HEK293 (cell line): ENCODE results near the gene CENPQ.

Experiments
- CTCF ChIP-seq: fragments of 450-650 bp; formaldehyde crosslinking; IDR thresholded peaks from 2 replicates; pipeline ENCODE4 v1.5.1; 2016; ENCODE audit warnings: missing biosample characterization, missing genetic modification characterization
- GLI2 ChIP-seq: fragments of 450-650 bp; formaldehyde crosslinking; IDR thresholded peaks from 2 replicates; pipeline ENCODE4; 2017; ENCODE audit warnings: missing biosample characterization, missing genetic modification characterization, low read depth, borderline replicate concordance
- KLF10 ChIP-seq: fragments of 450-650 bp; IDR thresholded peaks from 2 replicates; pipeline ENCODE4 v1.5.1; 2018; ENCODE audit warnings: missing biosample characterization, mild to moderate bottlenecking, missing genetic modification characterization
- MEIS1 ChIP-seq: sonication (generic); formaldehyde crosslinking; IDR thresholded peaks from 2 replicates; pipeline ENCODE4 v1.8.1; 2022; ENCODE audit warnings: missing genetic modification reagents, mild to moderate bottlenecking, borderline replicate concordance
- PRDM10 ChIP-seq: fragments of 450-650 bp; formaldehyde crosslinking; IDR thresholded peaks from 2 replicates; pipeline ENCODE4 v1.5.1; 2016; ENCODE audit warnings: missing biosample characterization, missing genetic modification characterization
- REPIN1 ChIP-seq: fragments of 450-650 bp; formaldehyde crosslinking; IDR thresholded peaks from 2 replicates; pipeline ENCODE4 v1.5.1; 2017; ENCODE audit warnings: missing biosample characterization, missing genetic modification characterization, low read depth
- ZBTB20 ChIP-seq: fragments of 450-650 bp; formaldehyde crosslinking; IDR thresholded peaks from 2 replicates; pipeline ENCODE4 v1.5.1; 2016; ENCODE audit warnings: missing biosample characterization, missing genetic modification characterization
- ZNF146 ChIP-seq: fragments of 450-650 bp; formaldehyde crosslinking; IDR thresholded peaks from 2 replicates; pipeline ENCODE4 v1.5.1; 2016; ENCODE audit warnings: missing biosample characterization, missing genetic modification characterization
- ZNF335 ChIP-seq: fragments of 450-650 bp; formaldehyde crosslinking; conservative IDR thresholded peaks from 2 replicates; pipeline ENCODE4 v1.5.1; 2016; ENCODE audit warnings: missing biosample characterization, missing genetic modification characterization
- ZNF623 ChIP-seq: fragments of 450-650 bp; formaldehyde crosslinking; IDR thresholded peaks from 2 replicates; pipeline ENCODE4 v1.5.1; 2016; ENCODE audit warnings: missing biosample characterization, missing genetic modification characterization

DNA sequence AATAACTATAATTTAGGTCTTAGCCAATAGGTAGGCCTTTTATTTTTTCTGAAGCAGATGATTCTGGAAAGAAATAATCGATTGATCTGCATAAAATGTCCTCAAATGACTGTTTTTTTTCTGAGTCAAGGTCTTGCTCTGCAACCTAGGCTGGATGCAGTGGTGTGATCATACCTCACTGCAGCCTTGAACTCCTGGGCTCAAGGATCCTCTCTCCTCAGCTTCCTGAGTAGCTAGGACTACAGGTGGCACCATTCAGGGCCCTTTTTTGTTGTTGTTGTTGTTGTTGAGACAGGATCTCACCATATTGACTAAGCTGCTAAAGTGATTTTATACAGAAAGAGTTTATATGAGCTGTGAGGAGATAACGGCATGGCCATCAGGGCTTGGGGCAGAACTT, 54.7 kb downstream of the CENPQ start:
- TF ChIP-seq ZNF335 (tag by site-specific recombination) (no peak), MEIS1 (CRISPR knock-in tag) (no peak), REPIN1 (tag by site-specific recombination) (no peak), CTCF (tag by site-specific recombination) (no peak), PRDM10 (no peak), ZNF623 (no peak), GLI2 (no peak), KLF10 (tag by site-specific recombination) (no peak), ZBTB20 (tag by site-specific recombination) (no peak), ZNF146 (tag by site-specific recombination) (no peak)
